B cell (primary cell): ENCODE measurements around the gene MAP2K1.

Experiments used
- CTCF ChIP-seq: fragments of 200-600 bp; IDR thresholded peaks from one replicate; pipeline ENCODE4 v1.8.0; 2022; ENCODE audit warnings: antibody characterized with exemption, mild to moderate bottlenecking
- EZH2 ChIP-seq: IDR thresholded peaks from 2 replicates; pipeline ENCODE4 v1.6.1; 2012; ENCODE audit warnings: borderline replicate concordance, low read depth, mild to moderate bottlenecking, moderate library complexity, low read length; ENCODE audit not compliant: insufficient read depth, poor library complexity, severe bottlenecking

- TF ChIP-seq CTCF (no peak), EZH2 (no peak)
Observed at GRCh38 chr15:66496951-66497501, 110.3 kb downstream of the MAP2K1 start.
